HepG2 (cell line): ENCODE data around the gene SLC35F6. TPM values are rescaled to one million over a fixed set of nuclear protein-coding genes. Genes with fewer than 3 reads are reported as not detected.
A peak's percentile ranks its signal among the peaks of the same experiment; 100 is the strongest.

Source experiments
- AGO2 ChIP-seq: fragments of 200-400 bp; formaldehyde crosslinking; optimal IDR thresholded peaks from 2 replicates; pipeline ENCODE3; 2017; ENCODE audit warnings: mild to moderate bottlenecking, low read depth, low read length, moderate library complexity
- CEBPZ ChIP-seq: IDR thresholded peaks from 2 replicates; pipeline ENCODE4 v1.6.1; 2012; ENCODE audit warnings: low read length, improper control_type of control experiment
- FOXC1 ChIP-seq: sonication (generic); formaldehyde crosslinking; IDR thresholded peaks from 2 replicates; pipeline ENCODE4 v1.8.0; 2022; ENCODE audit warnings: mild to moderate bottlenecking, missing genetic modification reagents, borderline replicate concordance
- RFX1 ChIP-seq: fragments of 450-650 bp; IDR thresholded peaks from 2 replicates; pipeline ENCODE4 v1.6.1; 2017
- SAFB2 ChIP-seq: sonication (generic); formaldehyde crosslinking; IDR thresholded peaks from 2 replicates; pipeline ENCODE4 v1.5.1; 2020; ENCODE audit warnings: missing genetic modification reagents, low read depth, mild to moderate bottlenecking, borderline replicate concordance
- SP5 ChIP-seq: IDR thresholded peaks from 2 replicates; pipeline ENCODE4 v1.6.1; 2016; ENCODE audit warnings: low read depth, borderline replicate concordance
- YY1 ChIP-seq: IDR thresholded peaks from 2 replicates; pipeline ENCODE4 v1.6.1; 2011; ENCODE audit warnings: low read length, low read depth, moderate library complexity, mild to moderate bottlenecking; ENCODE audit not compliant: insufficient read depth, insufficient replicate concordance
- ZEB1 ChIP-seq: IDR thresholded peaks from 2 replicates; pipeline ENCODE4 v1.6.1; 2012; ENCODE audit warnings: mild to moderate bottlenecking, low read depth, inconsistent platforms; ENCODE audit not compliant: insufficient replicate concordance
- ZNF124 ChIP-seq: sonication (generic); formaldehyde crosslinking; IDR thresholded peaks from 2 replicates; pipeline ENCODE4 v1.4.0; 2020; ENCODE audit warnings: missing genetic modification reagents
- ZNF143 ChIP-seq: sonication (generic); formaldehyde crosslinking; IDR thresholded peaks from 2 replicates; pipeline ENCODE4 v1.4.0; 2020; ENCODE audit warnings: missing genetic modification reagents
- ZNF180 ChIP-seq: sonication (generic); formaldehyde crosslinking; IDR thresholded peaks from 2 replicates; pipeline ENCODE4 v1.4.0; 2020; ENCODE audit warnings: low read depth, missing genetic modification reagents, borderline replicate concordance
- ZNF331 ChIP-seq: sonication (generic); formaldehyde crosslinking; IDR thresholded peaks from 2 replicates; pipeline ENCODE4 v1.4.0; 2020; ENCODE audit warnings: missing genetic modification reagents
- ZNF451 ChIP-seq: sonication (generic); formaldehyde crosslinking; IDR thresholded peaks from 2 replicates; pipeline ENCODE4 v1.5.0; 2020; ENCODE audit warnings: mild to moderate bottlenecking, missing genetic modification reagents
- ZNF496 ChIP-seq: sonication (generic); formaldehyde crosslinking; IDR thresholded peaks from 2 replicates; pipeline ENCODE4 v1.8.1; 2023; ENCODE audit warnings: mild to moderate bottlenecking, moderate library complexity, missing genetic modification reagents; ENCODE audit not compliant: insufficient replicate concordance
- ZNF580 ChIP-seq: IDR thresholded peaks from 2 replicates; pipeline ENCODE4 v1.6.1; 2016; ENCODE audit warnings: low read depth, borderline replicate concordance
- ZNF646 ChIP-seq: sonication (generic); formaldehyde crosslinking; IDR thresholded peaks from 2 replicates; pipeline ENCODE4 v1.9.0; 2021; ENCODE audit warnings: mild to moderate bottlenecking, missing genetic modification reagents
- ZNF674 ChIP-seq: sonication (generic); formaldehyde crosslinking; IDR thresholded peaks from 2 replicates; pipeline ENCODE4 v1.5.0; 2020; ENCODE audit warnings: low read depth, mild to moderate bottlenecking, missing genetic modification reagents
- ZNF709 ChIP-seq: sonication (generic); formaldehyde crosslinking; IDR thresholded peaks from 2 replicates; pipeline ENCODE4 v1.5.0; 2020; ENCODE audit warnings: mild to moderate bottlenecking, missing genetic modification reagents
- polyA plus RNA-seq, 8 experiments: library from polyadenylated mRNA; depleted of rRNA in 3 of 8; stranded (reverse) in 7 of 8; unstranded in 1 of 8; fragments of >200 nt; fragmentation: Illumina TruSeq in 4 of 8; extraction: Trizol in 4 of 8; gene quantifications; 2 replicates each; pipeline versions ENCODE4 v1.2.1 to v1.2.3, GENCODE V29; 2011 to 2016; ENCODE audit warnings: low read depth in 4 of 8, missing spikeins in 1 of 8, mixed read lengths in 1 of 8; ENCODE audit not compliant: insufficient read depth in 1 of 8
- total RNA-seq, 5 experiments: library from RNA; depleted of rRNA; stranded (reverse); fragments of >200 nt; fragmentation: Illumina TruSeq; extraction: Trizol; gene quantifications; 2 replicates each; pipeline ENCODE4 v1.2.3, GENCODE V29; 2016; ENCODE audit warnings: low read depth in 1 of 5

Gene SLC35F6
- total and polyA plus RNA-seq, 2 of the 13 experiments (the other 11 are each of a cell fraction or from before 2014, with no cell fraction given) = 15.2 to 21.2 TPM

GRCh38 chr2:26757873-26758789, 6.0 kb upstream of the SLC35F6 start (continued):
- TF ChIP-seq ZNF580 (peak; percentile 27; the same call in 1 of the 2 replicates), RFX1 (no peak), ZEB1 (no peak), ZNF124 (no peak), ZNF674 (CRISPR knock-in tag) (no peak), ZNF180 (CRISPR knock-in tag) (no peak), ZNF646 (CRISPR knock-in tag) (no peak), SP5 (CRISPR knock-in tag) (peak; percentile 90), FOXC1 (CRISPR knock-in tag) (no peak), YY1 (no peak), CEBPZ (no peak), ZNF331 (peak; percentile 61; the same call in 1 of the 2 replicates), ZNF496 (CRISPR knock-in tag) (no peak), ZNF143 (no peak), AGO2 (no peak), ZNF451 (CRISPR knock-in tag) (no peak), SAFB2 (CRISPR knock-in tag) (no peak), ZNF709 (CRISPR knock-in tag) (no peak)
